MCF 10A (cell line): ENCODE measurements around the gene RTF2. TPM values are rescaled to one million over a fixed set of nuclear protein-coding genes. Genes with fewer than 3 reads are reported as not detected.
A peak's percentile ranks its signal among the peaks of the same experiment; 100 is the strongest.

Source experiments
- BruUV-seq: library from RNA; stranded (reverse); fragments of 400-500 nt; replicated peaks from 2 replicates; lab custom pipeline; 2021; lab: Mats Ljungman, UMichigan
- CTCF ChIA-PET: fragments of 300-600 bp; sonication (Branson Sonifier 250); formaldehyde crosslinking; extraction: SDS; loops from one replicate; lab custom pipeline; 2021; ENCODE audit warnings: antibody characterized with exemption, inconsistent platforms; lab: Yijun Ruan, JAX
- POLR2A ChIA-PET: fragments of 300-600, 350-650 bp; sonication (Branson Sonifier 250); formaldehyde crosslinking; extraction: SDS; loops from one replicate; lab custom pipeline; 2020; ENCODE audit warnings: antibody characterized with exemption, inconsistent platforms; lab: Yijun Ruan, JAX
- DNase-seq: peaks from one replicate; pipeline ENCODE4 v3.0.0-alpha.2; 2018; ENCODE audit not compliant: unreplicated experiment
- H3K27ac Mint-ChIP-seq: one replicate; pipeline ENCODE4 v1.8.0; 2022; ENCODE audit warnings: mild to moderate bottlenecking, low read depth, mixed read lengths; ENCODE audit not compliant: unreplicated experiment
- H3K27me3 Mint-ChIP-seq: one replicate; pipeline ENCODE4 v1.8.0; 2022; ENCODE audit warnings: mixed read lengths; ENCODE audit not compliant: insufficient read depth, unreplicated experiment
- H3K36me3 Mint-ChIP-seq: one replicate; pipeline ENCODE4 v1.8.0; 2022; ENCODE audit warnings: mild to moderate bottlenecking, moderate library complexity, mixed read lengths; ENCODE audit not compliant: insufficient read depth, unreplicated experiment
- H3K4me1 Mint-ChIP-seq: one replicate; pipeline ENCODE4 v1.8.0; 2022; ENCODE audit warnings: mixed read lengths; ENCODE audit not compliant: insufficient read depth, unreplicated experiment
- H3K4me3 Mint-ChIP-seq: one replicate; pipeline ENCODE4 v1.8.0; 2022; ENCODE audit warnings: mild to moderate bottlenecking, moderate library complexity, mixed read lengths; ENCODE audit not compliant: unreplicated experiment
- H3K9me3 Mint-ChIP-seq: one replicate; pipeline ENCODE4 v1.8.0; 2022; ENCODE audit warnings: mixed read lengths; ENCODE audit not compliant: unreplicated experiment
- CTCF ChIP-seq: fragments of 200-600 bp; IDR thresholded peaks from one replicate; pipeline ENCODE4 v1.8.0; 2022; ENCODE audit warnings: antibody characterized with exemption, mild to moderate bottlenecking; ENCODE audit not compliant: unreplicated experiment
- intact Hi-C: fragments of 100-400 bp; cut with micrococcal nuclease; formaldehyde crosslinking; loops from 2 replicates; pipeline ENCODE4 v1.14.1; 2022
- total RNA-seq: library from RNA; stranded (reverse); gene quantifications from 2 replicates; pipeline ENCODE4 v1.2.3, GENCODE V29; 2022

The RTF2 gene
- total RNA-seq, 1 experiment from 2014 or later: 66.4 TPM

- ChIA-PET CTCF (interaction anchor here (0.6 to 1.9 kb wide), 4 partner anchors 24 to 153 kb away, joined by 3 to 7 read pairs (median 4); no protein-coding TSS in a partner anchor), POLR2A (no interaction called here)
- Mint-ChIP-seq H3K4me3 (no peak overlapping the region), H3K27me3 (no peaks in the 10 kb centered on the region), H3K36me3 (no peaks in the 10 kb centered on the region), H3K4me1 (peaks cover 19% of the 10 kb centered on the region), H3K27ac (no peak overlapping the region), H3K9me3 (no peaks in the 10 kb centered on the region)
- DNase-seq: no peak
- BruUV-seq: no TSS peak
- no peak for TF ChIP-seq CTCF
- intact Hi-C loops: no loop called here
Observed at GRCh38 chr20:56424931-56425330, 43.5 kb upstream of the RTF2 start.

GRCh38 chr20:56426026-56426425, 42.4 kb upstream of the RTF2 start:
- Mint-ChIP-seq H3K36me3 (no peaks in the 10 kb centered on the region), H3K4me3 (no peak overlapping the region), H3K9me3 (no peaks in the 10 kb centered on the region), H3K4me1 (peaks cover 19% of the 10 kb centered on the region), H3K27me3 (no peaks in the 10 kb centered on the region), H3K27ac (no peak overlapping the region)
- ChIA-PET POLR2A (interaction anchor here (0.6 kb wide), 1 partner anchor 90 kb away, joined by 3 read pairs; no protein-coding TSS in a partner anchor), CTCF (interaction anchor here (0.6 to 1.9 kb wide), 4 partner anchors 8 to 757 kb away, joined by 3 to 7 read pairs (median 4); no protein-coding TSS in a partner anchor)
- no peak for TF ChIP-seq CTCF
- DNase-seq: no peak
- intact Hi-C loops: no loop called here
- no TSS peak for BruUV-seq

- Mint-ChIP-seq H3K9me3 (no peaks in the 10 kb centered on the region), H3K4me1 (peaks cover 19% of the 10 kb centered on the region), H3K36me3 (no peaks in the 10 kb centered on the region), H3K27me3 (no peaks in the 10 kb centered on the region), H3K4me3 (no peak overlapping the region), H3K27ac (no peak overlapping the region)
- ChIA-PET POLR2A (no interaction called here), CTCF (interaction anchor here (0.8 to 1.9 kb wide), 3 partner anchors 9 to 89 kb away, joined by 3 to 7 read pairs (median 5); no protein-coding TSS in a partner anchor)
- DNase-seq: no peak
- no TSS peak for BruUV-seq
- TF ChIP-seq CTCF: no peak
- intact Hi-C loops: no loop called here
Observed at GRCh38 chr20:56426926-56427325, 41.5 kb upstream of the RTF2 start.

GRCh38 chr20:56427797-56428196, 40.6 kb upstream of the RTF2 start:
- TF ChIP-seq CTCF: no peak
- H3K4me3 Mint-ChIP-seq: no peak overlapping the region
- H3K9me3 Mint-ChIP-seq: no peaks in the 10 kb centered on the region
- peaks cover 3% of the 10 kb centered on the region for H3K27me3 Mint-ChIP-seq
- peaks cover 19% of the 10 kb centered on the region for H3K4me1 Mint-ChIP-seq
- no peak for DNase-seq
- POLR2A ChIA-PET: interaction anchor here (1.0 kb wide), 1 partner anchor 41 kb away, joined by 5 read pairs; the partner anchor contains the start of gene RTF2
- intact Hi-C loops: no loop called here
- BruUV-seq: no TSS peak
- CTCF ChIA-PET: interaction anchor here (0.6 to 0.7 kb wide), 2 partner anchors 42 to 149 kb away, joined by 4 read pairs; no protein-coding TSS in a partner anchor
- H3K36me3 Mint-ChIP-seq: no peaks in the 10 kb centered on the region
- peak overlapping the region; percentile 60 for H3K27ac Mint-ChIP-seq
